Right lobe of liver (tissue), 4 donors: ENCODE results near the gene TNIP3.

Source experiments
- CTCF ChIP-seq, 4 donors: fragments of 200-600 bp in 3 of 4; fragments of 450-650 bp in 1 of 4; IDR thresholded peaks; one replicate each; pipeline versions ENCODE4 v1.5.1 to v1.8.0; 2016 to 2022; ENCODE audit warnings: antibody characterized with exemption in 4 of 4, mild to moderate bottlenecking in 2 of 4
- POLR2A ChIP-seq: fragments of 450-650 bp; IDR thresholded peaks from one replicate; pipeline ENCODE4 v1.6.1; 2017; ENCODE audit warnings: antibody characterized with exemption, mild to moderate bottlenecking
- donor health status: DM: no; HTN: no; CAD: no.
- donor health status: DM: no; HTN: no; CAD: no.
- donor health status: DM: no; HTN: yes; CAD: no.

GRCh38 chr4:121148000-121148399 lies 16.1 kb downstream of the TNIP3 start:
- no peak for TF ChIP-seq CTCF (IDR thresholded peaks at IDR 0.05)
- no peak for TF ChIP-seq POLR2A
